Peyer's patch (tissue), 4 donors: ENCODE measurements around the gene DNAJB6.

Source experiments
- POLR2A ChIP-seq, 2 donors: fragments of 450-650 bp; IDR thresholded peaks; one replicate each; pipeline ENCODE4 v1.5.1; 2017; ENCODE audit warnings: antibody characterized with exemption in 2 of 2, mild to moderate bottlenecking in 2 of 2, moderate library complexity in 2 of 2
- TF ChIP-seq, protein P1 (sequence below), 6 experiments: fragments of 450-650 bp in 4 of 6; fragments of 200-600 bp in 2 of 6; sonication (generic) in 1 of 6; IDR thresholded peaks; one replicate each; pipeline ENCODE4 v1.5.1; 2017 to 2019; ENCODE audit warnings: antibody characterized with exemption in 6 of 6, mild to moderate bottlenecking in 3 of 6, moderate library complexity in 1 of 6

DNA sequence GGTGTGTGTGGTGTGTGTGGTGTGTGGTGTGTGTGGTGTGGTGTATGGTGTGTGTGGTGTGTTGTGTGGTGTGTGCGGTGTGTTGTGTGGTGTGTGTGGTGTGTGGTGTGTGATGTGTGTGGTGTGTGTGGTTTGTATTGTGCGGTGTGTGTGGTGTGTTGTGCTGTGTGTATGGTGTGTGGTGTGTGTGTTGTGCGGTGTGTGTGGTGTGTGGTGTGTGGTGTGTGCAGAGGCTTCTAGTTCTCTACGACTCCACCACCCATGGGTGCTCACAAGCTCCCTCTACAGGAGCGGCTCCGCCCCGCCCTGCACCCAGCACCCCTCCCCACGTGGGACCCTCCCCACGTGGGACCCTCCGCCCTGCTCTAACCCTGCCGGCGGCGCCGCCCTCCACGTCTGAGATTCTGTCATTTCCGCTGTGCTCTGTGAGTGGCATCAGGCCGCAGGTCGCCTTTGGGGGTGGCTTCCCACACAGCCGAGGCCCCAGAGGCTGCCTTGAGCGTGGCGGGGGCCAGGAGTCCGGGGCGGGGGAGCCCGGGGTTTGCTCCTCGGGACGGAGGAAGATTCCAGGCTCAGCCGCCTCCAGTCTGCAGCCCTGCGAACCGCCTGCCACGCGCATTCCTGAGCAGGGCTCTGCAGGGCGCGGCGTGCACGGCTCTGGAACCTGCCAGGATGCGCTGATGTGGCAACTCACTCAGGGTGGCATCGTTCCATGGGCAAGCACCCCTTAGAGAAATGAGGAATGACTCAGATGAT is 37.0 kb upstream of the DNAJB6 start:
- TF ChIP-seq, protein P1, sequence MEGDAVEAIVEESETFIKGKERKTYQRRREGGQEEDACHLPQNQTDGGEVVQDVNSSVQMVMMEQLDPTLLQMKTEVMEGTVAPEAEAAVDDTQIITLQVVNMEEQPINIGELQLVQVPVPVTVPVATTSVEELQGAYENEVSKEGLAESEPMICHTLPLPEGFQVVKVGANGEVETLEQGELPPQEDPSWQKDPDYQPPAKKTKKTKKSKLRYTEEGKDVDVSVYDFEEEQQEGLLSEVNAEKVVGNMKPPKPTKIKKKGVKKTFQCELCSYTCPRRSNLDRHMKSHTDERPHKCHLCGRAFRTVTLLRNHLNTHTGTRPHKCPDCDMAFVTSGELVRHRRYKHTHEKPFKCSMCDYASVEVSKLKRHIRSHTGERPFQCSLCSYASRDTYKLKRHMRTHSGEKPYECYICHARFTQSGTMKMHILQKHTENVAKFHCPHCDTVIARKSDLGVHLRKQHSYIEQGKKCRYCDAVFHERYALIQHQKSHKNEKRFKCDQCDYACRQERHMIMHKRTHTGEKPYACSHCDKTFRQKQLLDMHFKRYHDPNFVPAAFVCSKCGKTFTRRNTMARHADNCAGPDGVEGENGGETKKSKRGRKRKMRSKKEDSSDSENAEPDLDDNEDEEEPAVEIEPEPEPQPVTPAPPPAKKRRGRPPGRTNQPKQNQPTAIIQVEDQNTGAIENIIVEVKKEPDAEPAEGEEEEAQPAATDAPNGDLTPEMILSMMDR (IDR thresholded peaks at IDR 0.05): no peak
- TF ChIP-seq POLR2A (IDR thresholded peaks at IDR 0.05): no peak
